HG02981 (cell line): ENCODE data around the gene ZBTB39.
"Not testable (repeated sequence)": the region's sequence is repeated elsewhere in the genome, so short reads cannot be mapped to it uniquely, and the experiment has no call there.

Source experiments
- ATAC-seq: cut with Tn5 transposase; IDR thresholded peaks from one replicate; pipeline ENCODE4 v1.9.1; 2021; ENCODE audit warnings: mild to moderate bottlenecking, moderate library complexity; ENCODE audit not compliant: unreplicated experiment

The ZBTB39 gene

GRCh38 chr12:57005980-57006808 is at the start of gene ZBTB39:
ZBTB39 (minus strand) TSS chr12:57006546; CDS start chr12:57004917, 1,629 bp downstream.
- ATAC-seq, result peak; percentile 66

GRCh38 chr12:57055824-57056223 is 49.5 kb upstream of the ZBTB39 start:
- ATAC-seq, result no peak

- not testable (repeated sequence) for ATAC-seq
Measured at GRCh38 chr12:57053901-57054300, 47.6 kb upstream of the ZBTB39 start.

GRCh38 chr12:57053146-57053545 is 46.8 kb upstream of the ZBTB39 start:
- not testable (repeated sequence) for ATAC-seq

GRCh38 chr12:57051011-57051410 is 44.7 kb upstream of the ZBTB39 start:
- no peak for ATAC-seq

GRCh38 chr12:57049890-57050289 is 43.5 kb upstream of the ZBTB39 start, which contains the start of gene MYO1A:
MYO1A (minus strand) TSS chr12:57050129; CDS start chr12:57048323, 1,806 bp downstream.
- no peak for ATAC-seq

GRCh38 chr12:57049119-57049446 is 42.7 kb upstream of the ZBTB39 start:
- ATAC-seq, result no peak

- ATAC-seq, result no peak
Measured at GRCh38 chr12:57048423-57049118, 42.2 kb upstream of the ZBTB39 start.

GRCh38 chr12:57047981-57048380 is 41.6 kb upstream of the ZBTB39 start:
- no peak for ATAC-seq

- no peak for ATAC-seq
Measured at GRCh38 chr12:57046947-57047890, 40.9 kb upstream of the ZBTB39 start.

- no peak for ATAC-seq
Measured at GRCh38 chr12:57046086-57046791, 39.9 kb upstream of the ZBTB39 start.

GRCh38 chr12:57044889-57045288 is 38.5 kb upstream of the ZBTB39 start:
- ATAC-seq, result no peak

GRCh38 chr12:57044468-57044867 is 38.1 kb upstream of the ZBTB39 start:
- no peak for ATAC-seq

GRCh38 chr12:57042695-57043094 is 36.3 kb upstream of the ZBTB39 start:
- ATAC-seq, result no peak

- ATAC-seq, result no peak
Measured at GRCh38 chr12:57040750-57041149, 34.4 kb upstream of the ZBTB39 start.

- ATAC-seq, result no peak
Measured at GRCh38 chr12:57040211-57040610, 33.9 kb upstream of the ZBTB39 start.

GRCh38 chr12:57039016-57039798 is 32.9 kb upstream of the ZBTB39 start:
- ATAC-seq, result no peak

- no peak for ATAC-seq
Measured at GRCh38 chr12:57037264-57037663, 30.9 kb upstream of the ZBTB39 start.

- ATAC-seq, result no peak
Measured at GRCh38 chr12:57033431-57033830, 27.1 kb upstream of the ZBTB39 start.

- ATAC-seq, result no peak
Measured at GRCh38 chr12:57031789-57032188, 25.4 kb upstream of the ZBTB39 start.
